Measurements from ENCODE around the gene NTRK2. TPM values are rescaled to one million over a fixed set of nuclear protein-coding genes. Genes with fewer than 3 reads are reported as not detected.

NTRK2 gene
- total RNA-seq, 1 donor from 2014 or later = 0.46 TPM

GRCh38 chr9:84849049-84849448 lies 179.5 kb downstream of the NTRK2 start:
- no peak for TF ChIP-seq CTCF (conservative IDR thresholded peaks at IDR 0.05; ENCODE audit: low read depth, low read length)
- H3K4me3 ChIP-seq (ENCODE audit: low read depth, low read length) = no peak overlapping the region
- no peak for DNase-seq (ENCODE audit: low read depth)

- TF ChIP-seq CTCF (conservative IDR thresholded peaks at IDR 0.05; ENCODE audit: low read depth, low read length) = no peak
- peak; percentile 39 for DNase-seq (ENCODE audit: low read depth)
- no peak overlapping the region for H3K4me3 ChIP-seq (ENCODE audit: low read depth, low read length)
Measured at GRCh38 chr9:84850830-84851392, 181.4 kb downstream of the NTRK2 start.

GRCh38 chr9:84851935-84852585 lies 182.5 kb downstream of the NTRK2 start:
- peak; percentile 98 for DNase-seq (ENCODE audit: low read depth)
- H3K4me3 ChIP-seq (ENCODE audit: low read depth, low read length) = no peak overlapping the region
- no peak for TF ChIP-seq CTCF (conservative IDR thresholded peaks at IDR 0.05; ENCODE audit: low read depth, low read length)

GRCh38 chr9:84852617-84853301 lies 183.2 kb downstream of the NTRK2 start:
- no peak for TF ChIP-seq CTCF (conservative IDR thresholded peaks at IDR 0.05; ENCODE audit: low read depth, low read length)
- DNase-seq (ENCODE audit: low read depth) = no peak
- no peak overlapping the region for H3K4me3 ChIP-seq (ENCODE audit: low read depth, low read length)

- no peak for TF ChIP-seq CTCF (conservative IDR thresholded peaks at IDR 0.05; ENCODE audit: low read depth, low read length)
- H3K4me3 ChIP-seq (ENCODE audit: low read depth, low read length) = no peak overlapping the region
- DNase-seq (ENCODE audit: low read depth) = no peak
Measured at GRCh38 chr9:84856181-84856632, 186.7 kb downstream of the NTRK2 start.

- no peak for TF ChIP-seq CTCF (conservative IDR thresholded peaks at IDR 0.05; ENCODE audit: low read depth, low read length)
Measured at GRCh38 chr9:84857211-84857610, 187.7 kb downstream of the NTRK2 start.

More at GRCh38 chr9:84857211-84857610, 187.7 kb downstream of the NTRK2 start:
- no peak for DNase-seq (ENCODE audit: low read depth)
- H3K4me3 ChIP-seq (ENCODE audit: low read depth, low read length) = no peak overlapping the region

Data from epithelial cell of proximal tubule (primary cell).